HG03095 (cell line): ENCODE results near the gene PCDHGA8.
A peak's percentile ranks its signal among the peaks of the same experiment; 100 is the strongest.
"Not testable (repeated sequence)": the region's sequence is repeated elsewhere in the genome, so short reads cannot be mapped to it uniquely, and the experiment has no call there.

Source experiments
- ATAC-seq: cut with Tn5 transposase; IDR thresholded peaks from one replicate; pipeline ENCODE4 v1.9.1; 2021; ENCODE audit warnings: moderate library complexity; ENCODE audit not compliant: unreplicated experiment

The PCDHGA8 gene

DNA sequence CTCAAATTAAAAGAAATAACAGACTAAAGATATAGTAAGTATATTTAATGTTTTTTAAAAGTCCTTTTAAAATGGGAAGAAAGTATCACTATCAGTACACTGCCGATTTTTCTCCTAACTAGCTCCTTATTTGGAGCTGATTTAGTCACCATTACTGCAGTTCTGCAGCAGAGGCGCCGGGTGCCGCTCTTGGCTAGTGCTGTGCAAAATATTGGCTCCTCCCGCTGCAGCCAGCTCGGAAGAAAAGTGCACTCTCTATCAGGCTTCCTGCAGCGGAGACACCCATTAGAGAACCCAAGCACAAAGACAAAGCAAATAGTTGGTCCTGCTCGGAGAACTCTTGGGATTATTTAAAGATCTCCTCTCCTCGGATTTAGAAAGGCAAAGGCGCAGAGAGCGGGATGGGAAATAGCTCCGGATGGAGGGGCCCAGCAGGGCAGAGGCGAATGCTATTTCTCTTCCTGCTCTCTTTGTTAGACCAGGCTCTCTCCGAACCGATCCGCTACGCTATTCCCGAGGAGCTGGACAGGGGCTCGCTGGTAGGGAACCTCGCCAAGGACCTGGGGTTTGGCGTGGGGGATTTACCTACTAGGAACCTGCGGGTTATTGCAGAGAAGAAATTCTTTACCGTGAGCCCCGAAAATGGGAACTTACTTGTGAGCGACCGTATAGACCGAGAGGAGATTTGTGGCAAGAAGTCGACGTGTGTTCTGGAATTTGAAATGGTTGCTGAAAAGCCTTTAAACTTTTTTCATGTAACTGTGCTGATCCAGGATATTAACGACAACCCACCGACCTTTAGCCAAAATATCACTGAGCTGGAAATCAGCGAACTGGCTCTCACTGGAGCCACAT lies 22.2 kb upstream of the PCDHGA8 start, which contains the start of gene PCDHGB3:
PCDHGB3 (plus strand) TSS at position 249 of the 855 bp plus-strand sequence; CDS start at position 402, 153 bp downstream.
- peak; percentile 99 for ATAC-seq

DNA sequence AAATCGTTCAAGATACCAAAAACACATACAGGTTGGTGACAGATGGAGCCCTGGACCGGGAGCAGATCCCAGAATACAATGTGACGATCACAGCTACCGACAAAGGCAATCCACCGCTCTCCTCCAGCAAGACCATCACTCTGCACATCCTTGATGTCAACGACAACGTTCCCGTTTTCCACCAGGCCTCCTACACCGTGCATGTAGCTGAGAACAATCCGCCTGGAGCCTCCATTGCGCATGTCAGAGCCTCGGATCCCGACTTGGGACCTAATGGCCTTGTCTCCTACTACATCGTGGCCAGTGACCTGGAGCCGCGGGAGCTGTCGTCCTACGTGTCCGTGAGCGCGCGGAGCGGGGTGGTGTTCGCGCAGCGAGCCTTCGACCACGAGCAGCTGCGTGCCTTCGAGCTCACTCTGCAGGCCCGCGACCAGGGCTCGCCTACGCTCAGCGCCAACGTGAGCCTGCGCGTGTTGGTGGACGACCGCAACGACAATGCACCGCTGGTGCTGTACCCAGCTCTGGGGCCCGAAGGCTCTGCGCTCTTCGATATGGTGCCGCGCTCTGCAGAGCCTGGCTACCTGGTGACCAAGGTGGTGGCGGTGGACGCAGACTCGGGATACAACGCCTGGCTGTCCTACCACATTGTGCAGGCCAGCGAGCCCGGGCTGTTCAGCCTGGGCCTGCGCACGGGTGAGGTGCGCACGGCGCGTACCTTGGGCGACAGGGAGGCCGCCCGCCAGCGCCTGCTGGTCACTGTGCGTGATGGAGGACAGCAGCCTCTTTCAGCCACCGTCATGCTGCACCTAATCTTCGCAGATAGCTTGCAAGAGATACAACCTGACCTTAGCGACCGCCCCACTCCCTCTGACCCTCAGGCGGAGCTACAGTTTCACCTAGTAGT lies 20.6 kb upstream of the PCDHGA8 start:
- no peak for ATAC-seq

- no peak for ATAC-seq
These were observed 18.6 kb upstream of the PCDHGA8 start, which contains the start of gene PCDHGA6 for GRCh38 chr5:141373673-141374317. Gene PCDHGA6 (plus strand): TSS chr5:141373891. CDS start chr5:141374084, 193 bp downstream.

DNA sequence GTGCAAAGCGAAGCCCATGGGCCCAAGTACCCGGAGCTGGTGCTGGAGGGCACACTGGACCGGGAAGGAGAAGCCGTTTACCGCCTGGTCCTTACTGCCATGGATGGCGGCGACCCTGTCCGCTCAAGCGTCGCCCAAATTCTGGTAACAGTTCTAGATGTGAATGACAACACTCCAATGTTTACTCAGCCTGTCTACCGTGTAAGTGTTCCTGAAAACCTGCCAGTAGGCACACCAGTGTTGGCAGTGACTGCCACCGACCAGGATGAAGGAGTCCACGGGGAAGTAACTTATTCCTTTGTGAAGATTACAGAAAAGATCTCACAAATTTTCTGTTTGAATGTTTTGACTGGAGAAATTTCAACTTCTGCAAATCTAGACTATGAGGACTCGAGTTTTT lies 17.8 kb upstream of the PCDHGA8 start:
- ATAC-seq = no peak

- not testable (repeated sequence) for ATAC-seq
These were observed 16.8 kb upstream of the PCDHGA8 start for GRCh38 chr5:141375444-141376155.

DNA sequence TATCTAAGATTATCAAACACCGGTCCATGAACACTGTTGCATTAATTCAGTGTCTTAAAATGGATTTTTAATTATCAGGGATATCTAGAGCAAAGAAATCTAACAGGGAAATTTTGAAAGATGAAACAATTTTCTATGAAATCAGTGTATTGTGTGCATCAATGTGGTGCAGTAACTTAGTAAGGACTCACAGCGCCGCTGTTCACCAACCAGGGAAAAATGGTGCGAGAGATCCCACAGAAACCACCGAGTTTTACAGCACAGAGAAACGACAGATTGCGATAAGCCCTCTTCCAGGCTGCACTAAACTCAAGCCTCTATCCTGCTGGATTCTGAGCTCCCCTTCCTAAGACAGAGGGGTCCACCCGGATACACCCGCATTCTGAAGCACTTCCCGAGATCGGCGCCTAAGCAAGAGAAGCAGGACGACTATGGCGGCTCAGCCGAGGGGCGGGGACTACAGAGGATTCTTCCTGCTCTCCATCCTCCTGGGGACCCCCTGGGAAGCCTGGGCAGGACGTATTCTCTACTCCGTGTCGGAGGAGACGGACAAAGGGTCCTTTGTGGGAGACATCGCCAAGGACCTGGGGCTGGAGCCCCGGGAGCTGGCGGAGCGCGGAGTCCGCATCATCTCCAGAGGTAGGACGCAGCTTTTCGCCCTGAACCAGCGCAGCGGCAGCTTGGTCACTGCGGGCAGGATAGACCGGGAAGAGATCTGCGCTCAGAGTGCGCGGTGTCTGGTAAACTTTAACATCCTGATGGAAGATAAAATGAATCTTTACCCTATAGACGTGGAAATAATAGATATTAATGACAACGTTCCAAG lies 9.8 kb upstream of the PCDHGA8 start, which contains the start of gene PCDHGA7:
PCDHGA7 (plus strand) TSS at position 274 of the 826 bp plus-strand sequence; CDS start at position 432, 158 bp downstream.
- no peak for ATAC-seq

DNA sequence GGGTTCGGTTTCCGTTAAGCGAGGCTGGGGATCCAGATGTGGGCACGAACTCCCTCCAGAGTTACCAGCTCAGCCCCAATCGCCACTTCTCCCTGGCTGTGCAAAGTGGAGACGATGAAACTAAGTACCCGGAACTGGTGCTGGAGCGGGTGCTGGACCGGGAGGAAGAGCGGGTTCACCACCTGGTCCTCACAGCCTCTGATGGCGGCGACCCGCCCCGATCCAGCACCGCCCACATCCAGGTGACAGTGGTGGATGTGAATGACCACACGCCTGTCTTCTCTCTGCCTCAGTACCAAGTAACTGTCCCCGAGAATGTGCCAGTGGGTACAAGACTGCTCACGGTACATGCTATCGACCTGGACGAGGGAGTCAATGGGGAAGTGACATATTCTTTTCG lies 9.1 kb upstream of the PCDHGA8 start:
- no peak for ATAC-seq

- ATAC-seq = no peak
These were observed 7.8 kb upstream of the PCDHGA8 start for GRCh38 chr5:141384471-141385267.

GRCh38 chr5:141387557-141388311 lies 4.7 kb upstream of the PCDHGA8 start, which contains the start of gene PCDHGB4:
Gene PCDHGB4 (plus strand): TSS chr5:141387698. CDS start chr5:141387885, 187 bp downstream.
- ATAC-seq = not testable (repeated sequence)

GRCh38 chr5:141388661-141389060 lies 3.8 kb upstream of the PCDHGA8 start:
- ATAC-seq = no peak

GRCh38 chr5:141389153-141390042 lies 3.0 kb upstream of the PCDHGA8 start:
- ATAC-seq = no peak

GRCh38 chr5:141393267-141393666 lies 834 bp downstream of the PCDHGA8 start:
- ATAC-seq = no peak

DNA sequence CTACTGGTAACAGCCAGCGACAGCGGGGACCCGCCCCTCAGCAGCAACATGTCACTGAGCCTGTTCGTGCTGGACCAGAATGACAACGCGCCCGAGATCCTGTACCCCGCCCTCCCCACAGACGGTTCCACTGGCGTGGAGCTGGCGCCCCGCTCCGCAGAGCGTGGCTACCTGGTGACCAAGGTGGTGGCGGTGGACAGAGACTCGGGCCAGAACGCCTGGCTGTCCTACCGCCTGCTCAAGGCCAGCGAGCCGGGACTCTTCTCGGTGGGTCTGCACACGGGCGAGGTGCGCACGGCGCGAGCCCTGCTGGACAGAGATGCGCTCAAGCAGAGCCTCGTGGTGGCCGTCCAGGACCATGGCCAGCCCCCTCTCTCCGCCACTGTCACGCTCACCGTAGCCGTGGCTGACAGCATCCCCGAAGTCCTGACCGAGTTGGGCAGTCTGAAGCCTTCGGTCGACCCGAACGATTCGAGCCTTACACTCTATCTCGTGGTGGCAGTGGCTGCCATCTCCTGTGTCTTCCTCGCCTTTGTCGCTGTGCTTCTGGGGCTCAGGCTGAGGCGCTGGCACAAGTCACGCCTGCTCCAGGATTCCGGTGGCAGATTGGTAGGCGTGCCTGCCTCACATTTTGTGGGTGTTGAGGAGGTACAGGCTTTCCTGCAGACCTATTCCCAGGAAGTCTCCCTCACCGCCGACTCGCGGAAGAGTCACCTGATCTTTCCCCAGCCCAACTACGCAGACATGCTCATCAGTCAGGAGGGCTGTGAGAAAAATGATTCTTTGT lies 2.2 kb downstream of the PCDHGA8 start:
- not testable (repeated sequence) for ATAC-seq

- ATAC-seq = peak; percentile 91
These were observed 5.5 kb downstream of the PCDHGA8 start, which contains the start of gene PCDHGB5 for GRCh38 chr5:141397756-141398551. Gene PCDHGB5 (plus strand): TSS chr5:141397947. CDS start chr5:141398128, 181 bp downstream.

- no peak for ATAC-seq
These were observed 6.2 kb downstream of the PCDHGA8 start for GRCh38 chr5:141398608-141399007.
